Activated CD4-positive, alpha-beta T cell treated with anti-CD3 and anti-CD28 coated beads, Interleukin-2, amount 50 U/mL, for 4 hours (primary cell): ENCODE measurements around the gene PATZ1.
"Not testable (repeated sequence)": the region's sequence is repeated elsewhere in the genome, so short reads cannot be mapped to it uniquely, and the experiment has no call there.

Experiments used
- DNase-seq, 2 experiments: peaks; one replicate each; pipeline ENCODE4 v3.0.0-alpha.2; 2020

Gene PATZ1

GRCh38 chr22:31346255-31346732 is at the start of gene PATZ1:
Gene PATZ1, minus strand, starts transcription at chr22:31346346. Its CDS starts 744 bp downstream, at chr22:31345602.
- DNase-seq = peak; percentile 66 to 69

DNA sequence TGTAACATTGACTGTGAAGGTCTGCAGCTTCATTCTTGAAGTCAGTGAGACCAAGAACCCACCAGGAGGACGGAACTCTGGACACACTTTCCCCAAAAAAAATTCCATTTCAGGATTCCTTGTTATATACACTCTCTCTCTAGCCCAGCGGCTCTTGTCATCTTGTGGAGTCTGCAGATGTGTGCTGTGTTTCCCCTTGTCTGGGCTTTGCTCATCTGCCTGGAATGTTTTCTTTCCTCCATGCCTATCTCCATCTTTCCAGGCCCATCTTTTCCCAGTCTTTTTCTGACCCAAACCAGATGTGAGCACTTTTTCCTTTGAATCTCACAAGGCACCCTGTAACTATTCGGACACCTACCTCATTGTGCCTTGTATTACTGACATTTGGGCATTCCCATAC is 48.2 kb upstream of the PATZ1 start:
- no peak for DNase-seq

- no peak for DNase-seq
These were observed 47.7 kb upstream of the PATZ1 start for GRCh38 chr22:31393893-31394292.

DNA sequence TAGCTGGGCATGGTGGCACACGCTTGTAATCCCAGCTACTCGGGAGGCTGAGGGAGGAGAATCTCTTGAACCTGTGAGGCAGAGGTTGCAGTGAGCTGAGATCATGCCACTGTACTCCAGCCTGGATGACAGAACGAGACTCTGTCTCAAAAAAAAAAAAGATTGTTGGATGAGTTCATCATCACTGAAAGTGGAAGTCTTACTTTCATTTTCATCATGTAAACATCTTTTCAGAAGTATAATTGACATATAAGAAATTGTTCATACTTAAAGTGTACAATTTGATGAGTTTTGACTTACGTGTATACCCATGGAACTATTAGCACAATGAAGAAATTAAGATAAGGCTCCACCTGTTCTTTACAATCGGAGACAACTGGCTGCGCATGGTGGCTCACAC is 32.5 kb upstream of the PATZ1 start:
- DNase-seq = not testable (repeated sequence)

DNA sequence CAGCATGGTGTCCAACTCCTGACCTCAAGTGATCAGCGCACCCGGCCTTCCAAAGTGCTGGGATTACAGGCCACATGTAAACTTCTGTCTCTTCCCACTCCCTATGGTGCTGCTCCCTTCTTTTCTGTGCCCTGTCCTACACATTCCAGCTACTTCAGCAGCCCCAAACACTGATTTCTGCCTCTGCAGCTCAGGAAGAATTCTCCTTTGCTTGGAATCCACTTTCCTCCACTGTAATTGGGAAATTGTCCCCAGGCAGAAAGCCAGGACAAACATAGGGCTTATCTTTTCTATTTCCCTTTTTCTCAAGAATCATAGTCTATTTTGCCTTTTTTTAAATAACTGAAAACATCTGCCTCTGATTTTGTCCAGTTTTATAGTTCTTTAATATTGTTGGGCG is 32.0 kb upstream of the PATZ1 start:
- no peak for DNase-seq

- DNase-seq = no peak
These were observed 31.5 kb upstream of the PATZ1 start for GRCh38 chr22:31377612-31378011.

DNA sequence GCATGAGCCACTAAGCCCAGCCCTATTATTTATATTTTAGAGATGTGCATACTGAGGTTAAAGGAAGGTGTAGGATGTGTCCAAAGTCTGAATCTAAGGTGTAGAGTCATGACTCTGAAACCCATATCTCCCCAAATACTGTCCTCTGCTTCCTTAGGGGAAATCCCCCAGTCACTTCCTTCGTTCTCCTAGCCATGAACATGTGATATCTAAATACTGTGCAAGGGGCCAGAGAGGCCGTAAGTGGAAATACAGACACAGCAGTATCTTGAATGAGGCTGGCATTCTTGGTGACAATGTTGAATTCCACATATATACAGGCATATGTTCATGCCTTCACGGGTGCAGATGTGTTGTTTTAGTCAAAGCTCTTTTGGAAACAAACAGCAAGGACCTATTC is 21.3 kb upstream of the PATZ1 start:
- no peak for DNase-seq

- DNase-seq = no peak
These were observed 17.8 kb upstream of the PATZ1 start for GRCh38 chr22:31363885-31364465.

DNA sequence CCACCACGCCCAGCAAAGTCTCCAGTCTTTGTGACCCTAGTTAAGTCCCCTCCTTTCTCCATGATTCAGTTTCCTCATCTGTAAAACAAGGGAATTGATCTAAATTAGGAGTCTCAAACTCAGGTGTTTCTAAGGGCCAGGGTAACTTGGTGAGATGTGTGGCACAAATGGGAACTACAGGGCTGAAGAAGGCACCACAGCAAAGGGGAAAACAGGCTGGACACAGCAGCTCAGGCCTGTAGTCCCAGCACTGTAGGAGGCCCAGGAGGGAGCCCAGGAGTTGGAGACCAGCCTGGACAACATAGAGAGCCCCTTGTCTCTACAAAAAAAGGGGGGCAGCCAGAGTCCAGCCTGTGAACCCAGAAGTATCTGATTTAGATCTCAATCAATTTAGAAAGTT is 15.6 kb upstream of the PATZ1 start:
- DNase-seq = no peak

- no peak for DNase-seq
These were observed 13.9 kb upstream of the PATZ1 start for GRCh38 chr22:31360029-31360428.

DNA sequence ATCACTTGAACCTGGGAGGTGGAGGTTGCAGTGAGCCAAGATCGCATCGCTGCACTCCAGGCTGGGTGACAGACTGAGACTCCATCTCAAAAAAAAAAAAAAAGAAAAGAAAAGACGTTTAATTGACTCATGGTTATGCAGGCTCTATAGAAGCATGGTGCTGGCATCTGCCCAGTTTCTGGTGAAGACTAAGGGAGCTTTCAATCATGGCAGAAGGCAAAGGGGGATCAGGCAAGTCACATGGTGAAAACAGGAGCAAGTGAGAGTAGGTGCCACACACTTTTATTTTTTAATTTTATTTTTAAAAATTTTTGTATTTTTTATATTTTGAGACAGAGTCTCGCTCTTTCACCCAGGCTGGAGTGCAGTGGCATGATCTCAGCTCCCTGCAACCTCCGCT is 8.4 kb upstream of the PATZ1 start:
- DNase-seq = no peak

GRCh38 chr22:31350410-31350863 is 4.3 kb upstream of the PATZ1 start:
- DNase-seq = no peak

DNA sequence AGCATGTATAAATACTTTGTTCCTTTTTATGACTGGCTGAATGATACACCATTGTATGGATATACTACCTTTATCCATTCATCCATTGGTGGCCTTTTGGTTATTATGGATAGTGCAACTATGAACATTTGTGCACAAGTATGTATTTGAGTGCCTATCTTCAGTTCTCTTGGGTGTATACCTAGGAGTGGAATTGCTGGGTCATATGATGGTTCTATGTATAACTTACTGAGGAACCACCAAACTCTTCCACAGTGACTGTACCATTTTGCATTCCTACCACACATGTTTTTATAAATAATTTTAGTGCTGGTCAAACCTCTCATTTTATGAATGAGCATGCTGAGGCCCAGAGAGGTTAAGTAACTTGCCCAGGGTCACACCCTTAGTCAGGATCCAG is 3.8 kb upstream of the PATZ1 start:
- DNase-seq = no peak

DNA sequence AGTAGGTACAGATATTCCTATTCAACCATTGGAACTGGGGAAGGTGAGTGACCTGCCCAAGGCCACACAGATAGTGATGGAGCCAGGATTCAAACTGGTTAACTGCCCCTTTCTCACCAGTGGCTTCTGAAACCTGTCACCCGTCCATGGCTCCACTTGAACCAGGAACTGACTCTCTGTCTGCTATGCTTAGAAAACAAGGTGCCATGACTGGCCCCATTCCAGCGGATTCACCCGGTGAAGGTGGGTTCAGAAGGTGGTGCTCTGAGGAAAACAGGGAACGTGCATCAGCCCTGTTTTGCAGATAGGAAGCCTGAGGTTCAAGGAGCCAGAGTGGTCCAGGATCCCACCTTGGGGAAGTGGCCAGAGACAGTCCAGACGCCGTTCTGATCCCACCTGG is 2.6 kb upstream of the PATZ1 start:
- no peak for DNase-seq

DNA sequence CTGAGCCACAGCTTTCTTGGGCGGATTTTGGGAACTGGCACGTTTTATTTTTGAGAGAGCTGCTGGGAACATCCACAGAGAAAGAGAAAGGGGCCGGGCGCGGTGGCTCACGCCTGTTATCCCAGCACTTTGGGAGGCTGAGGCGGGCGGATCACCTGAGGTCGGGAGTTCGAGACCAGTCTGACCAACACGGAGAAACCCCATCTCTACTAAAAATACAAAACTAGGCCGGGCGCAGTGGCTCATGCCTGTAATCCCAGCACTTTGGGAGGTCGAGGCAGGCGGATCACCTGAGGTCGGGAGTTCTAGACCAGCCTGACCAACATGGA is 1.8 kb upstream of the PATZ1 start:
- DNase-seq = not testable (repeated sequence)

- DNase-seq = peak; percentile 44 to 48
These were observed 1.3 kb upstream of the PATZ1 start for GRCh38 chr22:31347251-31348008.

- DNase-seq = peak in 1 of 2 experiments; percentile 26
These were observed 646 bp upstream of the PATZ1 start for GRCh38 chr22:31346733-31347250.

- DNase-seq = peak; percentile 77 to 84
These were observed 553 bp downstream of the PATZ1 start for GRCh38 chr22:31345331-31346254.

DNA sequence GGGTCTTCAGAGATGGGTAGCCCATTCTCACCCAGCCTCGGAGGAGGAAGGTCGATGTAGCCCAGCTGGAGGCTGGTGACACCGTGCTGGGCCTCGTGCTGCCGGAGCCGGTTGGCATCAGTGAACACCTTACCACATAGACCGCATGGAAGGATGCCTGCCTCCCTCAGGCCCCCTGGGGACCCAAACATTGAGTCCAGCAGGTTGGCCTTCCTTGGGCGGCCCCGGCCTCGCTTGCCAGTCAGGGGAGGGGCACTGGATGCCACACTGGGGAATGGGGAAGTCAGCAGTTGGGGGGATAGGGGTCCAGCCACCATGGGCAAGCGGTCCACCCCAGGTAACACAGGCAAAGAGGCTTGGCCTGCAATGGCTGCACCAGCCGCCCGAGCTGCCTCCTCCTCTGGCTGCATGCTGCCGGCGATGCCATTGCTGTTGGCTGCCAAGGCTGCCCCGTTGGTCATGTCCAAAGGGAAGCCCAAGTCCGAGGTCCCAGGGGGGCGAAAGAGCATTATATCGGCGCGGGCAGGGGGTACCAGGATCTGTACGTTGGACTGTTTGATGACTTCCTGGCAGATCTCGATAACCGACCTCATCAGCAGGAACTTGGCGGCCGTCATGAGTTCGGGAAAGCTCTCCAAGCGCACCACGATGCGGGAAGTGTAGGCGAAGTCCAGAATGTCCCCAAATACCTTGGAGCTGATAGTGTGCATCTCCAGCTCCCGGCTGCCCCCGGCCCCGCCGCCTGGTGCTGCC is 1.4 kb downstream of the PATZ1 start:
- peak; percentile 20 to 25 for DNase-seq

- peak in 1 of 2 experiments; percentile 9 for DNase-seq
These were observed 1.9 kb downstream of the PATZ1 start for GRCh38 chr22:31344256-31344577.

- DNase-seq = no peak
These were observed 2.6 kb downstream of the PATZ1 start for GRCh38 chr22:31343235-31344191.
